Peyer's patch (tissue), 4 donors: ENCODE measurements around the gene UGCG.
"Not testable (repeated sequence)": the region's sequence is repeated elsewhere in the genome, so short reads cannot be mapped to it uniquely, and the experiment has no call there.

Experiments
- CTCF ChIP-seq, 6 experiments: fragments of 450-650 bp in 4 of 6; fragments of 200-600 bp in 2 of 6; sonication (generic) in 1 of 6; IDR thresholded peaks; one replicate each; pipeline ENCODE4 v1.5.1; 2017 to 2019; ENCODE audit warnings: antibody characterized with exemption in 6 of 6, mild to moderate bottlenecking in 3 of 6, moderate library complexity in 1 of 6
- POLR2A ChIP-seq, 2 donors: fragments of 450-650 bp; IDR thresholded peaks; one replicate each; pipeline ENCODE4 v1.5.1; 2017; ENCODE audit warnings: antibody characterized with exemption in 2 of 2, mild to moderate bottlenecking in 2 of 2, moderate library complexity in 2 of 2

- not testable (repeated sequence) for TF ChIP-seq CTCF, POLR2A (IDR thresholded peaks at IDR 0.05)
These were observed 51.5 kb downstream of the UGCG start for GRCh38 chr9:111948109-111948508.
